Breast epithelium (tissue), 3 donors: Measurements from ENCODE around the gene PTH2.

Experiments used
- CTCF ChIP-seq, 3 donors: fragments of 450-650 bp; IDR thresholded peaks; one replicate each; pipeline ENCODE4 v1.5.1; 2016 to 2017; ENCODE audit warnings: antibody characterized with exemption in 3 of 3, mild to moderate bottlenecking in 3 of 3, moderate library complexity in 3 of 3
- POLR2A ChIP-seq: fragments of 450-650 bp; IDR thresholded peaks from one replicate; pipeline ENCODE4 v1.6.1; 2016; ENCODE audit warnings: antibody characterized with exemption, mild to moderate bottlenecking, moderate library complexity

GRCh38 chr19:49400029-49400428, 23.2 kb downstream of the PTH2 start:
- TF ChIP-seq CTCF (IDR thresholded peaks at IDR 0.05) (no peak), POLR2A (no peak)
